ENCODE measurements around the gene TCEA3. TPM values are rescaled to one million over a fixed set of nuclear protein-coding genes. Genes with fewer than 3 reads are reported as not detected.

TCEA3 gene
- total RNA-seq, 4 donors from 2014 or later: 64.6 to 125 (median 104) TPM

GRCh38 chr1:23431431-23431830 is 6.9 kb upstream of the TCEA3 start:
- no peak overlapping the region for H3K4me3 ChIP-seq
- no peaks in the 10 kb centered on the region for H3K27me3 ChIP-seq
- no peak for DNase-seq
- H3K4me1 ChIP-seq: peaks cover 0 to 11% (median 0%) of the 10 kb centered on the region in 4 donors
- no peak for TF ChIP-seq CTCF (IDR thresholded peaks at IDR 0.05)
- no peak for TF ChIP-seq POLR2A (IDR thresholded peaks at IDR 0.05)
- H3K36me3 ChIP-seq: peaks cover 0 to 14% (median 0%) of the 10 kb centered on the region in 3 donors
- no peak overlapping the region for H3K27ac ChIP-seq
- H3K9me3 ChIP-seq: no peaks in the 10 kb centered on the region

- Histone ChIP-seq H3K4me3 (no peak overlapping the region), H3K4me1 (peaks cover 0 to 5% (median 0%) of the 10 kb centered on the region in 4 donors), H3K27me3 (no peaks in the 10 kb centered on the region), H3K9me3 (no peaks in the 10 kb centered on the region), H3K27ac (no peak overlapping the region), H3K36me3 (peaks cover 0 to 14% (median 0%) of the 10 kb centered on the region in 3 donors)
- DNase-seq: no peak
- no peak for TF ChIP-seq CTCF (IDR thresholded peaks at IDR 0.05)
- TF ChIP-seq POLR2A (IDR thresholded peaks at IDR 0.05): no peak
Observed at GRCh38 chr1:23430803-23431202, 6.3 kb upstream of the TCEA3 start.

DNA sequence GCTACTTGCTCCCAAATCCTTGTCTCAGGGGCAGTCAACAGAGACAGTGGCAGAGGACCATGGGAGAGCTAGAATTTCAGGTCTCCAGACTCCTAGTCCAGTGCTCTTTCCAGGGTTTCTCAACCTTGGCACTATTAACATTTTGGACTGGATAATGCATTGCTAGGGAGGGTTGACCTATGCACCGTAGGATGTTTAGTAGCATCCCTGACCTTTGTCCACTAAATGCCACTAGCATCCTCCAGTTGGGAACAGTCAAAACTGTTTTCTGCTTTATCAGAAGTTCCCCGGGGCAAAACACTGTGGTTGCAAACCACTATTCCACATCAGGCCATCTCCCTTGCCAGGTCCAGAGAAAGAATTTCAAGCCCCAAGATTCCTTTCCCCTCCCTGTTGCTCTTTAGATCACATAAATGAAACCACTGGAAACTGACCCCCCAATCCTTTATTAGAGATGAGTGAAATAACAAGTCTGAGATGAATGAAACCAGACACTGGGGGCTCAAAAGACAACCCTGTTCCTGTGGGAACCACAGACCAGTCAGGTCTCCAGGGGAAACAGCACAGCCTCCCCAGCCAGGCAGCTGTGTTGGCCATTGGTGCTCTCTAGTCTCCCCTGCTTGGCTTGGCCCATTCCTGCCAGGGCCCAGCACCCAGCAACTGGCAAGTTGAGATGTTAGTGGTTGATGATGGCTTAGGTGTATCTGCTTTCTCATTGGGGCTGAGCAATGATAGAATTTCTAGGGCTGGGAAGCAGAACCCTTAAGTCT is 3.8 kb upstream of the TCEA3 start:
- TF ChIP-seq POLR2A (IDR thresholded peaks at IDR 0.05) (no peak), CTCF (IDR thresholded peaks at IDR 0.05) (no peak)
- H3K27me3 ChIP-seq: no peaks in the 10 kb centered on the region
- no peak for DNase-seq
- H3K9me3 ChIP-seq: no peaks in the 10 kb centered on the region
- H3K36me3 ChIP-seq: peaks cover 0 to 14% (median 0%) of the 10 kb centered on the region in 3 donors
- no peak overlapping the region for H3K27ac ChIP-seq
- H3K4me3 ChIP-seq: no peak overlapping the region
- peaks cover 0 to 12% (median 5%) of the 10 kb centered on the region in 4 donors for H3K4me1 ChIP-seq

DNA sequence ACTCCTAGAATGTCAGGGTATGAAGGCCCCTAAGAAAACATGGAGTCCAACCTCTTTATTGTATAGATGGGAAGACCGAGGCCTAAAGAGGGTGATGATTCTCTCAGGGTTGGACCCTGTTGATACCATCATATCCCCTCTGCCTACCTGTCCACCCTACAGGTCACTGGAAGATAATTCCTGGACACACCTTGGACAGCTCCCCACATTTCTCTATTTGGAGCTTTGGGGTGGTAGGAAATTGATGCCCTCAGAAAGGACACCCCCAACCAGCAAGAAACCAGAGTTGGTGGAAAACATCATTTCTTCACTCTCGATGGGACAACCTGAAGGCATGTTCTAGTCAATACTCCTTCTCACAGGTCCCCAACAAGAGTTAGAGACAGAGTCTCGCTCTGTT is 3.0 kb upstream of the TCEA3 start:
- Histone ChIP-seq H3K36me3 (peaks cover 0 to 12% (median 0%) of the 10 kb centered on the region in 3 donors), H3K27ac (no peak overlapping the region), H3K9me3 (no peaks in the 10 kb centered on the region), H3K27me3 (no peaks in the 10 kb centered on the region), H3K4me1 (peaks cover 0 to 19% (median 6%) of the 10 kb centered on the region in 4 donors), H3K4me3 (no peak overlapping the region)
- DNase-seq: no peak
- TF ChIP-seq CTCF (IDR thresholded peaks at IDR 0.05): no peak
- TF ChIP-seq POLR2A (IDR thresholded peaks at IDR 0.05): no peak

DNA sequence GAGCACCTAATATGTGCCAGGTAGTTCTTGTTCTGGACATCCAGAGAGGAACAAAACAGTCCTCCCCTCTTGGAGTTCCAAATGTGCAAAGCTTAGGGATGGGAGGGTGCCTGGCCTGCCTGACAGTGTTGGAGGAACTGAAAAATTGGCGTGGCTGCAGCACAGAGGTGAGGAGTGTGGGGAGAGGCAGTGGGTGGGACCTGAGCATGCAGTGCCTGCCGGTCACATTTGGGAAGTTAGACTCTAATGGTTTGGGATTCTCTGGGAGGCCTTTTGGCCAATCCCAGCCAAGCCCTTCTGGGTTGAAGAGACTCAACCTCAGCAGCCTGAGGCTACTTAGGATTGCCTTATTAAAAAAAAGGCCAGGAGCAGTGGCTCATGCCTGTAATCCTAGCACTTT is 2.3 kb upstream of the TCEA3 start:
- TF ChIP-seq POLR2A (IDR thresholded peaks at IDR 0.05) (no peak), CTCF (IDR thresholded peaks at IDR 0.05) (no peak)
- Histone ChIP-seq H3K36me3 (peaks cover 0 to 8% (median 0%) of the 10 kb centered on the region in 3 donors), H3K9me3 (no peaks in the 10 kb centered on the region), H3K4me3 (no peak overlapping the region), H3K4me1 (peaks cover 0 to 26% (median 8%) of the 10 kb centered on the region in 4 donors), H3K27ac (no peak overlapping the region), H3K27me3 (no peaks in the 10 kb centered on the region)
- no peak for DNase-seq
